ENCODE measurements around the gene ANKRD40CL.
"Not testable (repeated sequence)": the region's sequence is repeated elsewhere in the genome, so short reads cannot be mapped to it uniquely, and the experiment has no call there.

The ANKRD40CL gene

GRCh38 chr17:50767446-50767845, at the start of gene ANKRD40CL:
Gene ANKRD40CL, minus strand, starts transcription at chr17:50767518. Its CDS starts 605 bp downstream, at chr17:50766913.
- no peak for DNase-seq

- DNase-seq: no peak
Measured at GRCh38 chr17:50816271-50816670, 49.0 kb upstream of the ANKRD40CL start.

- no peak for DNase-seq
Measured at GRCh38 chr17:50815400-50815799, 48.1 kb upstream of the ANKRD40CL start.

- no peak for DNase-seq
Measured at GRCh38 chr17:50813583-50813982, 46.3 kb upstream of the ANKRD40CL start.

- DNase-seq: no peak
Measured at GRCh38 chr17:50808888-50809287, 41.6 kb upstream of the ANKRD40CL start.

- DNase-seq: no peak
Measured at GRCh38 chr17:50808413-50808812, 41.1 kb upstream of the ANKRD40CL start.

GRCh38 chr17:50807675-50808074, 40.4 kb upstream of the ANKRD40CL start:
- no peak for DNase-seq

GRCh38 chr17:50807009-50807408, 39.7 kb upstream of the ANKRD40CL start:
- DNase-seq: no peak

GRCh38 chr17:50806141-50806643, 38.9 kb upstream of the ANKRD40CL start:
- DNase-seq: no peak

- DNase-seq: no peak
Measured at GRCh38 chr17:50805486-50805885, 38.2 kb upstream of the ANKRD40CL start.

- not testable (repeated sequence) for DNase-seq
Measured at GRCh38 chr17:50804749-50805475, 37.6 kb upstream of the ANKRD40CL start.

GRCh38 chr17:50803676-50804075, 36.4 kb upstream of the ANKRD40CL start:
- no peak for DNase-seq

GRCh38 chr17:50802609-50803571, 35.6 kb upstream of the ANKRD40CL start:
- DNase-seq: no peak

GRCh38 chr17:50800196-50800700, 32.9 kb upstream of the ANKRD40CL start:
- no peak for DNase-seq

- DNase-seq: no peak
Measured at GRCh38 chr17:50799582-50799981, 32.3 kb upstream of the ANKRD40CL start.

- no peak for DNase-seq
Measured at GRCh38 chr17:50798424-50799288, 31.3 kb upstream of the ANKRD40CL start.

GRCh38 chr17:50797135-50797810, 30.0 kb upstream of the ANKRD40CL start:
- no peak for DNase-seq

- DNase-seq: no peak
Measured at GRCh38 chr17:50794361-50794760, 27.0 kb upstream of the ANKRD40CL start.

GRCh38 chr17:50793007-50793406, 25.7 kb upstream of the ANKRD40CL start:
- no peak for DNase-seq

- DNase-seq: no peak
Measured at GRCh38 chr17:50792132-50792531, 24.8 kb upstream of the ANKRD40CL start.

- DNase-seq: no peak
Measured at GRCh38 chr17:50790618-50791017, 23.3 kb upstream of the ANKRD40CL start.

- no peak for DNase-seq
Measured at GRCh38 chr17:50787106-50787505, 19.8 kb upstream of the ANKRD40CL start.

Data from femur (tissue), 1 donor.